Measurements from ENCODE around the gene IFI27L2. TPM values are rescaled to one million over a fixed set of nuclear protein-coding genes. Genes with fewer than 3 reads are reported as not detected.

IFI27L2 gene
- total RNA-seq, 1 donor from 2014 or later = 171 TPM

DNA sequence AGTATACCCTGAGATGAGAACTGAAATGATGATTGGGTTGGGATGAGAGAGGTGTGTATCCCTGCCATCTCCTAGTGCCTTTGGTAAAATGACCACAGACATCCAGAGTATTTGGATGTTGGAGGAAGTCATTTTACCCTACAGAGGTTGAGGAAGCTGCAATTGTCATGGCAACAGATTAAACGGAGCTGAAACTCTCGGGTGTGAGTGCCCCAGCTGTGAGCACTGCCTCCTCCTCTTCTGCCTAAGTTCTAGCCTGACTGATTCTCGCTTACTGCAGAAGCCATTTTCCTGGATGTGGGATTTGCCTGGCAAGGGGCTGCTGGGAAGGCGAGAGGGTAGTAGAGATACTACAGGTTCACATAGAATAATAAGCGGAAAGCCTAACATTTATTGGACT, 34.4 kb upstream of the IFI27L2 start:
- H3K27me3 ChIP-seq = no peaks in the 10 kb centered on the region
- no peaks in the 10 kb centered on the region for H3K9me3 ChIP-seq
- H3K36me3 ChIP-seq = no peaks in the 10 kb centered on the region
- H3K27ac ChIP-seq = no peak overlapping the region
- intact Hi-C loops (cut with DNase I) = no loop called here
- no peaks in the 10 kb centered on the region for H3K4me1 ChIP-seq
- no peak for DNase-seq (ENCODE audit: extremely low spot score in 2 of 2)
- TF ChIP-seq POLR2AphosphoS5 (IDR thresholded peaks at IDR 0.05; ENCODE audit: insufficient read depth in 1 of 2, low read depth in 1 of 2) = no peak
- TF ChIP-seq, protein P1, sequence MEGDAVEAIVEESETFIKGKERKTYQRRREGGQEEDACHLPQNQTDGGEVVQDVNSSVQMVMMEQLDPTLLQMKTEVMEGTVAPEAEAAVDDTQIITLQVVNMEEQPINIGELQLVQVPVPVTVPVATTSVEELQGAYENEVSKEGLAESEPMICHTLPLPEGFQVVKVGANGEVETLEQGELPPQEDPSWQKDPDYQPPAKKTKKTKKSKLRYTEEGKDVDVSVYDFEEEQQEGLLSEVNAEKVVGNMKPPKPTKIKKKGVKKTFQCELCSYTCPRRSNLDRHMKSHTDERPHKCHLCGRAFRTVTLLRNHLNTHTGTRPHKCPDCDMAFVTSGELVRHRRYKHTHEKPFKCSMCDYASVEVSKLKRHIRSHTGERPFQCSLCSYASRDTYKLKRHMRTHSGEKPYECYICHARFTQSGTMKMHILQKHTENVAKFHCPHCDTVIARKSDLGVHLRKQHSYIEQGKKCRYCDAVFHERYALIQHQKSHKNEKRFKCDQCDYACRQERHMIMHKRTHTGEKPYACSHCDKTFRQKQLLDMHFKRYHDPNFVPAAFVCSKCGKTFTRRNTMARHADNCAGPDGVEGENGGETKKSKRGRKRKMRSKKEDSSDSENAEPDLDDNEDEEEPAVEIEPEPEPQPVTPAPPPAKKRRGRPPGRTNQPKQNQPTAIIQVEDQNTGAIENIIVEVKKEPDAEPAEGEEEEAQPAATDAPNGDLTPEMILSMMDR (IDR thresholded peaks at IDR 0.05) = no peak
- TF ChIP-seq POLR2A (IDR thresholded peaks at IDR 0.05) = no peak
- no peak overlapping the region for H3K4me3 ChIP-seq

GRCh38 chr14:94162466-94162865, 33.1 kb upstream of the IFI27L2 start:
- Histone ChIP-seq H3K27ac (no peak overlapping the region), H3K36me3 (no peaks in the 10 kb centered on the region), H3K27me3 (no peaks in the 10 kb centered on the region), H3K4me3 (no peak overlapping the region), H3K9me3 (no peaks in the 10 kb centered on the region), H3K4me1 (no peaks in the 10 kb centered on the region)
- TF ChIP-seq, protein P1 (IDR thresholded peaks at IDR 0.05) = no peak
- no peak for TF ChIP-seq POLR2AphosphoS5 (IDR thresholded peaks at IDR 0.05; ENCODE audit: insufficient read depth in 1 of 2, low read depth in 1 of 2)
- no peak for TF ChIP-seq POLR2A (IDR thresholded peaks at IDR 0.05)
- DNase-seq (ENCODE audit: extremely low spot score in 2 of 2) = no peak
- intact Hi-C loops (cut with DNase I) = no loop called here

DNA sequence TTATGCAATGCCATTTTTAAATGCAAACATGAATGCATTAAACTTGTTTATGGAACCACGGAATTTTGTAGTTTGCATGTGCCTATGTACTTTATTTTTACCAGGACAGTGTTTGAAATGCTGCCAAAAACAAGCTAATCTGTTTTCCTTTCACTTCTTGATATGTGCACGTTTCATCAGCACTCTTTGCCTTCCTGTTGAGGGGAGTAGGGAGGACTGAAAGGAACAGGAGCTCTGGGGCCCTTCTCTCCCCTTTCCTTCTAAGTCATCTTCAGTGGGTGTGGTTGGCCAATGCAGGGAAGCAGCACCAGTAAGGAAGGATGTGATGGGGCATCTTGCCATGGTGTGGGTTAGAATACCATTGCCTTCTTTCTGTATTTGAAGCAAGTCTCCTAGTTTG, 32.6 kb upstream of the IFI27L2 start:
- H3K27ac ChIP-seq = no peak overlapping the region
- TF ChIP-seq POLR2AphosphoS5 (IDR thresholded peaks at IDR 0.05; ENCODE audit: insufficient read depth in 1 of 2, low read depth in 1 of 2) (no peak), POLR2A (IDR thresholded peaks at IDR 0.05) (no peak)
- TF ChIP-seq, protein P1 (IDR thresholded peaks at IDR 0.05) = no peak
- no peaks in the 10 kb centered on the region for H3K9me3 ChIP-seq
- no peaks in the 10 kb centered on the region for H3K4me1 ChIP-seq
- intact Hi-C loops (cut with DNase I) = no loop called here
- no peaks in the 10 kb centered on the region for H3K36me3 ChIP-seq
- DNase-seq (ENCODE audit: extremely low spot score in 2 of 2) = no peak
- H3K4me3 ChIP-seq = no peak overlapping the region
- no peaks in the 10 kb centered on the region for H3K27me3 ChIP-seq

DNA sequence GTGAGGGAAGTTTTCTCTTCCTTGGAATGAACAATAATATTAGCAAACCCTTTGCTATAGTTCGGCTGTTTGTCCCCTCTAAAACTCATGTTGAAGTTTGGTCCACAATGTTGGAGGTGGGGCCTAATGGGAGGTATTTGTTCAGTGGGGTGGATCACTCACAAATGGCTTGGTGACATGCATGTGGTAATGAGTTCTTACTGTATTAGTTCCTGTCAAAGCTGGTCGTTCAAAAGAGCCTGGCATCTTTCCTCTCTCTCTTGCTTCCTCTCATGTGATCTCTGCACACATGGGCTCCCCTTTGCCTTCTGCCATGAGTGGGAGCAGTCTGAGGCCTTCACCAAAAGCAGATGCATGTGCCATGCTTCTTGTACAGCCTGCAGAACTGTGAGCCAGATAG, 31.7 kb upstream of the IFI27L2 start:
- no peaks in the 10 kb centered on the region for H3K9me3 ChIP-seq
- H3K4me1 ChIP-seq = no peaks in the 10 kb centered on the region
- no peak overlapping the region for H3K4me3 ChIP-seq
- no peak overlapping the region for H3K27ac ChIP-seq
- no peaks in the 10 kb centered on the region for H3K36me3 ChIP-seq
- no peaks in the 10 kb centered on the region for H3K27me3 ChIP-seq
- DNase-seq (ENCODE audit: extremely low spot score in 2 of 2) = no peak
- no peak for TF ChIP-seq POLR2A (IDR thresholded peaks at IDR 0.05)
- TF ChIP-seq, protein P1 (IDR thresholded peaks at IDR 0.05) = no peak
- no peak for TF ChIP-seq POLR2AphosphoS5 (IDR thresholded peaks at IDR 0.05; ENCODE audit: insufficient read depth in 1 of 2, low read depth in 1 of 2)
- intact Hi-C loops (cut with DNase I) = no loop called here

DNA sequence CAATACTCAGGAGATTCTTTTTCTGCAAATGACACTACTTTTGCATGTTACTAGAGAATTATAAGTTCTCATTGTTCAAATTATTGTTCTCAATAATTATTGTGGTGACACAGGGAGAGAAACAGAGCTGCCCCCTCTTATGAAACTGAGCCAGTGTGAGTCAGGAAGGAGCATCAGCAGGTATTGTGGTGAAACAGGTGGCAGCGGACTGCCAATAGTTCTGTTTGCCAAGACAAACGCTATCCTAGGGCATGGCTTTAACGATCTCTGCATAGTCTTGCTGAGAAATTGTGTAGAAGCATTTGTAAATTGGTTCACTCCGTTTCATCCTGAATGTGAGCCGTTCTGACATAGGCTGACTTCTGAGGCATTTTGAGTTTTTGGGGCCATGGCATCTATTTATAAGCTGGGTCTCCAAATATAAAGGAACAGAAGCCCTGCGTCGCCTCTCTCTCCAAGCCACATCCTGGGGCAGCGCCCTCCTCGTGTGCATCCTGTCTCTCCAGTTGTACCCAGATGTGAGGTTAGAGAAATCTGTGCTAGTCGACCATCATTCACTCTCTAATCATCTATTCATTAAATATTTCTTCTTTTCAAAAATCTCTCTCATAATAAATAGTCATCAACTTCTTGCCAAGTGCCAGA, 29.0 kb upstream of the IFI27L2 start:
- H3K27ac ChIP-seq = no peak overlapping the region
- intact Hi-C loops (cut with DNase I) = no loop called here
- H3K9me3 ChIP-seq = no peaks in the 10 kb centered on the region
- H3K4me1 ChIP-seq = no peaks in the 10 kb centered on the region
- H3K36me3 ChIP-seq = no peaks in the 10 kb centered on the region
- DNase-seq (ENCODE audit: extremely low spot score in 2 of 2) = no peak
- no peak for TF ChIP-seq POLR2A (IDR thresholded peaks at IDR 0.05)
- TF ChIP-seq POLR2AphosphoS5 (IDR thresholded peaks at IDR 0.05; ENCODE audit: insufficient read depth in 1 of 2, low read depth in 1 of 2) = no peak
- TF ChIP-seq, protein P1 (IDR thresholded peaks at IDR 0.05) = no peak
- no peaks in the 10 kb centered on the region for H3K27me3 ChIP-seq
- no peak overlapping the region for H3K4me3 ChIP-seq

Data from vagina (tissue), 2 donors.